K562 (cell line): ENCODE results near the gene TXNL4A. TPM values are rescaled to one million over a fixed set of nuclear protein-coding genes. Genes with fewer than 3 reads are reported as not detected.

Experiments used
- ATAC-seq: fragments of 200-7000 bp; cut with Tn5 transposase; 3 replicates; pipeline ENCODE4 v1.9.1; 2020; ENCODE audit warnings: moderate library complexity
- BruUV-seq: library from RNA; stranded (reverse); fragments of 400-500 nt; replicated peaks from 2 replicates; lab custom pipeline; 2021; lab: Mats Ljungman, UMichigan
- CTCF ChIA-PET: fragments of 300-600 bp; formaldehyde crosslinking; extraction: SDS; loops from one replicate; lab custom pipeline; 2021; ENCODE audit warnings: low intra/inter-chr PET ratio; lab: Yijun Ruan, JAX
- POLR2A ChIA-PET: fragments of 300-600, 350-650 bp; sonication (Branson Sonifier 250); formaldehyde crosslinking; extraction: SDS; loops from one replicate; lab custom pipeline; 2021; ENCODE audit warnings: antibody characterized with exemption, inconsistent platforms; lab: Yijun Ruan, JAX
- DNase-seq, 4 experiments: peaks; one replicate each; pipeline versions ENCODE4 v3.0.0 to v3.0.0-alpha.2; 2011 to 2018; ENCODE audit warnings: low spot score in 3 of 4, mixed read lengths in 3 of 4; ENCODE audit errors: extremely low read depth in 1 of 4
- FAIRE-seq: peaks from 2 replicates; lab custom pipeline; 2011; peaks lifted over from hg19 to GRCh38; lab: Jason Lieb, UNC
- H2AFZ ChIP-seq: 2 replicates; pipeline ENCODE4 v1.6.0; 2011; ENCODE audit warnings: low read depth, low read length, control low read depth, inconsistent platforms
- H3K27ac ChIP-seq: fragments of 200-600 bp; 3 replicates; pipeline ENCODE4 v1.8.0; 2011; ENCODE audit warnings: low read depth, mild to moderate bottlenecking, control low read depth, inconsistent platforms, low read length, moderate library complexity, mixed read lengths; ENCODE audit errors: extremely low read depth
- H3K27me3 ChIP-seq, 2 experiments: fragments of 300-600 bp in 1 of 2; 2 replicates in 1 of 2; 3 replicates in 1 of 2; pipeline versions ENCODE4 v1.6.0 to v1.8.0; 2011; ENCODE audit warnings: inconsistent platforms in 2 of 2, low read length in 2 of 2, mild to moderate bottlenecking in 1 of 2, mixed read lengths in 1 of 2, moderate library complexity in 1 of 2; ENCODE audit not compliant: control insufficient read depth in 2 of 2, insufficient read depth in 2 of 2
- H3K36me3 ChIP-seq: fragments of 300-600 bp; 3 replicates; pipeline ENCODE4 v1.8.0; 2011; ENCODE audit warnings: mild to moderate bottlenecking, low read length, inconsistent platforms; ENCODE audit not compliant: control insufficient read depth, insufficient read depth
- H3K4me1 ChIP-seq, 2 experiments: fragments of 200-600 bp in 1 of 2; replicated peaks in 1 of 2; 2 replicates in 1 of 2; 3 replicates in 1 of 2; pipeline versions ENCODE4 v1.5.1 to v1.8.0; 2011; ENCODE audit warnings: inconsistent platforms in 2 of 2, low read length in 2 of 2, mild to moderate bottlenecking in 1 of 2, mixed read lengths in 1 of 2, moderate library complexity in 1 of 2; ENCODE audit not compliant: control insufficient read depth in 2 of 2, insufficient read depth in 2 of 2
- H3K4me2 ChIP-seq: 2 replicates; pipeline ENCODE4 v1.6.1; 2011; ENCODE audit warnings: low read length, control low read depth, inconsistent platforms, mixed read lengths; ENCODE audit not compliant: insufficient read depth
- H3K4me3 ChIP-seq: fragments of 200-600 bp; sonication (generic), shearing (Covaris generic); 2 replicates; pipeline ENCODE4 v1.5.1; 2016; ENCODE audit warnings: control low read depth, inconsistent platforms
- H3K79me2 ChIP-seq: fragments of 200-600 bp; 3 replicates; pipeline ENCODE4 v1.8.0; 2011; ENCODE audit warnings: low read length, inconsistent platforms; ENCODE audit not compliant: control insufficient read depth, insufficient read depth
- H3K9ac ChIP-seq, 2 experiments: 2 replicates each; pipeline versions ENCODE4 v1.6.0 to v1.6.1; 2011; ENCODE audit warnings: low read depth in 2 of 2, low read length in 2 of 2, control low read depth in 1 of 2, inconsistent platforms in 1 of 2, mild to moderate bottlenecking in 1 of 2, mixed read lengths in 1 of 2; ENCODE audit not compliant: insufficient read depth in 1 of 2
- H3K9me1 ChIP-seq: one replicate; pipeline ENCODE4 v1.6.0; 2011; ENCODE audit warnings: inconsistent platforms, mild to moderate bottlenecking, low read length, moderate library complexity; ENCODE audit not compliant: control insufficient read depth, insufficient read depth
- H3K9me3 ChIP-seq: replicated peaks from 2 replicates; pipeline ENCODE4 v1.5.1; 2011; ENCODE audit warnings: low read depth, low read length, inconsistent platforms; ENCODE audit not compliant: control insufficient read depth, insufficient read depth
- H4K20me1 ChIP-seq: replicated peaks from 2 replicates; pipeline ENCODE4 v1.6.1; 2011; ENCODE audit warnings: low read length, inconsistent platforms, mixed read lengths; ENCODE audit not compliant: control insufficient read depth, insufficient read depth
- CHAMP1 ChIP-seq: fragments of 450-650 bp; IDR thresholded peaks from 2 replicates; pipeline ENCODE4 v1.6.1; 2016; ENCODE audit warnings: mild to moderate bottlenecking
- CTBP1 ChIP-seq: fragments of 450-650 bp; IDR thresholded peaks from 2 replicates; pipeline ENCODE4 v1.6.1; 2016; ENCODE audit warnings: borderline replicate concordance
- DNMT1 ChIP-seq: fragments of 450-650 bp; IDR thresholded peaks from 2 replicates; pipeline ENCODE4 v1.6.1; 2016; ENCODE audit warnings: antibody characterized with exemption, mild to moderate bottlenecking
- E2F6 ChIP-seq, 2 experiments: IDR thresholded peaks; 2 replicates each; pipeline ENCODE4 v1.6.1; 2011; ENCODE audit warnings: borderline replicate concordance in 1 of 2, control low read depth in 1 of 2, low read depth in 1 of 2, low read length in 1 of 2, mild to moderate bottlenecking in 1 of 2, mixed read lengths in 1 of 2, moderate library complexity in 1 of 2; ENCODE audit not compliant: insufficient read depth in 1 of 2, insufficient read length in 1 of 2, poor library complexity in 1 of 2, severe bottlenecking in 1 of 2; ENCODE audit errors: extremely low read depth in 1 of 2
- MYC ChIP-seq, 2 experiments: fragments of 250-450 bp in 1 of 2; sonication (Bioruptor Pico) in 1 of 2; IDR thresholded peaks; 2 replicates each; pipeline versions ENCODE4 v1.5.1 to v1.6.1; 2012 to 2021; ENCODE audit warnings: low read depth in 2 of 2, borderline replicate concordance in 1 of 2, improper control_type of control experiment in 1 of 2, low read length in 1 of 2, mild to moderate bottlenecking in 1 of 2, moderate library complexity in 1 of 2
- whole genome bisulfite sequencing: fragments of 100-300 bp; shearing (Covaris generic); methylation state at CpG from one replicate; pipeline ENCODE4 v1.1.6; 2016; ENCODE audit warnings: low coverage, mixed read lengths; ENCODE audit not compliant: insufficient coverage; ENCODE audit errors: missing lambda C conversion rate; 5-methylcytosine and 5-hydroxymethylcytosine counted together
- in situ Hi-C: fragments of 300-500 bp; cut with MboI; formaldehyde crosslinking; loops from 4 replicates; pipeline ENCODE4 v1.15.0; 2018; ENCODE audit warnings: inconsistent platforms, mixed read lengths
- intact Hi-C: fragments of 100-400 bp; cut with micrococcal nuclease; formaldehyde crosslinking; loops from 2 replicates; pipeline ENCODE4 v1.14.2; 2022
- polyA plus RNA-seq, 8 experiments: library from polyadenylated mRNA; depleted of rRNA in 4 of 8; stranded (reverse) in 5 of 8; unstranded in 3 of 8; fragments of >200 nt; fragmentation: Nextera tagmentation in 2 of 8; fragmentation: Illumina TruSeq in 1 of 8; extraction: Ambion mirVana in 2 of 8; extraction: Trizol in 1 of 8; gene quantifications; 2 replicates each; pipeline versions ENCODE4 v1.2.1 to v1.2.3, GENCODE V29; 2011 to 2014; ENCODE audit warnings: inconsistent platforms in 1 of 8, missing spikeins in 1 of 8
- total RNA-seq, 7 experiments: library from RNA; depleted of rRNA in 6 of 7; stranded (reverse); fragments of >200 nt in 6 of 7; fragmentation: Illumina TruSeq in 2 of 7; extraction: Trizol in 2 of 7; gene quantifications; 2 replicates each; pipeline versions ENCODE4 v1.2.1 to v1.2.3, GENCODE V29; 2011 to 2021; ENCODE audit warnings: low replicate concordance in 1 of 7

Gene TXNL4A
- total and polyA plus RNA-seq, 9 of the 15 experiments (the other 6 are each of a cell fraction or from before 2014, with no cell fraction given), result 27.0 to 132 (median 87.5) TPM

GRCh38 chr18:79988451-79989194 lies at the start of gene TXNL4A (continued):
- peak; percentile 65 to 82 for TF ChIP-seq E2F6 (IDR thresholded peaks at IDR 0.05; ENCODE audit: borderline replicate concordance in 1 of 2, extremely low read depth in 1 of 2, insufficient read depth in 1 of 2, insufficient read length in 1 of 2, low read depth in 1 of 2, low read length in 1 of 2, poor library complexity in 1 of 2, severe bottlenecking in 1 of 2)
- peak; percentile 72 for TF ChIP-seq MYC (IDR thresholded peaks at IDR 0.05; ENCODE audit: low read depth, low read length)
- TF ChIP-seq MYC (CRISPR knock-in tag; IDR thresholded peaks at IDR 0.05; ENCODE audit: borderline replicate concordance, low read depth), result no peak

- Histone ChIP-seq H3K36me3 (peaks cover 47% of the 10 kb centered on the region; the same call in 2 of the 3 replicates), H3K27ac (no peak overlapping the region), H3K79me2 (peaks cover 45% of the 10 kb centered on the region), H3K9me1 (no peaks in the 10 kb centered on the region), H3K27me3 (no peaks in the 10 kb centered on the region), H4K20me1 (peaks cover 3% of the 10 kb centered on the region; the same call in 1 of the 2 replicates), H3K4me2 (no peak overlapping the region), H3K4me1 (peaks cover 0 to 9% of the 10 kb centered on the region in 2 experiments; a peak in 3 of 5 replicates), H2AFZ (no peak overlapping the region), H3K9ac (no peak overlapping the region), H3K9me3 (no peaks in the 10 kb centered on the region), H3K4me3 (no peak overlapping the region)
- ChIA-PET CTCF (no interaction called here), POLR2A (no interaction called here)
- ATAC-seq (no peak), DNase-seq (no peak), FAIRE-seq (no peak)
- BruUV-seq, result no TSS peak
- 98% methylated on average over 8 of the region's 12 CpGs for WGBS
- in situ Hi-C loops (no loop called here), intact Hi-C loops (loop anchor here (5.0 to 10.0 kb wide), 2 partner anchors 70 to 118 kb away; partner anchors contain the start of gene ADNP2)
- TF ChIP-seq CTBP1 (no peak), CHAMP1 (no peak), DNMT1 (no peak)
Measured at GRCh38 chr18:80037300-80037699, 48.9 kb upstream of the TXNL4A start.
